Esophagus squamous epithelium (tissue), 4 donors: ENCODE measurements around the gene CTSW.

Experiments used
- CTCF ChIP-seq, 6 experiments: fragments of 450-650 bp in 4 of 6; fragments of 200-600 bp in 2 of 6; sonication (generic) in 2 of 6; IDR thresholded peaks; one replicate each; pipeline ENCODE4 v1.5.1; 2016 to 2019; ENCODE audit warnings: antibody characterized with exemption in 6 of 6, mild to moderate bottlenecking in 4 of 6, moderate library complexity in 4 of 6
- POLR2A ChIP-seq, 4 donors: fragments of 450-650 bp; IDR thresholded peaks; one replicate each; pipeline ENCODE4 v1.6.1; 2017; ENCODE audit warnings: antibody characterized with exemption in 4 of 4, mild to moderate bottlenecking in 4 of 4, moderate library complexity in 3 of 4

GRCh38 chr11:65858681-65859087, 21.0 kb upstream of the CTSW start:
- TF ChIP-seq CTCF (IDR thresholded peaks at IDR 0.05) = no peak
- no peak for TF ChIP-seq POLR2A (IDR thresholded peaks at IDR 0.05)
